Activated CD4-positive, alpha-beta T cell treated with anti-CD3 and anti-CD28 coated beads for 24 hours (primary cell): Measurements from ENCODE around the gene TMCC1.
"Not testable (repeated sequence)": the region's sequence is repeated elsewhere in the genome, so short reads cannot be mapped to it uniquely, and the experiment has no call there.

Experiments
- DNase-seq, 2 donors: peaks; one replicate each; pipeline ENCODE4 v3.0.0-alpha.2; 2020; ENCODE audit warnings: low read depth in 2 of 2

Gene TMCC1

DNA sequence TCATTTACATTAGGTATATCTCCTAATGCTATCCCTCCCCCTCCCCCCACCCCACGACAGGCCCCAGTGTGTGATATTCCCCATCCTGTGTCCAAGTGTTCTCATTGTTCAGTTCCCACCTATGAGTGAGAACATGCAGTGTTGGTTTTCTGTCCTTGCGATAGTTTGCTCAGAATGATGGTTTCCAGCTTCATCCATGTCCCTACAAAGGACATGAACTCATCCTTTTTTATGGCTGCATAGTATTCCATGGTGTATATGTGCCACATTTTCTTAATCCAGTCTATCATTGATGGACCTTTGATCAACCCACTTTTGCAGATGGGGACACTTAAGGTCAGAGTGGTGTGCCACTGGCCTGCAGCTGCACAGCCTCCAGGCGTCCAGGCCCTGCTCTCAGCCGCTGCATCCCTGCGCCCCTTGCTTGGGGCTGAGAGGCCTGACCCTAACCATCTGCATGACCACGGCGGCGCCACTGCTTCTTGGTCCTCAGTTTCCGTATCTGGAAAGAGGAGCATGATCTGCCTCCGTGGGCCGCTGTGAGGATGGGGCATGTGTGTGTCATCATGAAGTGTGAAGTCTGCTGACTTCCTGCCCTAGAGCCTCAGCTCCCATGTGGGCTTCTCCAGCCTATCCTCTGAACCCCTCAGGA lies 282.6 kb downstream of the TMCC1 start:
- not testable (repeated sequence) for DNase-seq

DNA sequence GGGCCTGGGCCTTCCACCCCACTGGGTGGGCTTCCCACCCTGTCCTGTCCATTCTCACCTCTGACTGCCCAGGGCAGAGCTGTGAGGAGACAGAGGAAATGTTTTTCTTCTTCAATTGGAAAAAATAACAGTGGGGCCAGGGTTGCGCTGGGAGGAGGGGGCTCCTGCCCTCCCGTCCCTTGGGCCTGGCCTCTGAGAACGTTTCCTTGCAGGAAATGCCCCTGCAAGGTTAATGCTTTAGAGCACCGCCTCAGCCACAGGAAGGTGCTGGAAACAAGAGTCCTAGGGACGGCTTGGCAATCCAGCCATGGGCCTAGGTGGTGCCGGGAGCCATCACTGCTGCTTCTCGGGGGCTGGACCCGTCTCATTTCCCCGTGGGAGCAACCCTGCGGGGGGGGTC lies 283.2 kb downstream of the TMCC1 start:
- DNase-seq: no peak

DNA sequence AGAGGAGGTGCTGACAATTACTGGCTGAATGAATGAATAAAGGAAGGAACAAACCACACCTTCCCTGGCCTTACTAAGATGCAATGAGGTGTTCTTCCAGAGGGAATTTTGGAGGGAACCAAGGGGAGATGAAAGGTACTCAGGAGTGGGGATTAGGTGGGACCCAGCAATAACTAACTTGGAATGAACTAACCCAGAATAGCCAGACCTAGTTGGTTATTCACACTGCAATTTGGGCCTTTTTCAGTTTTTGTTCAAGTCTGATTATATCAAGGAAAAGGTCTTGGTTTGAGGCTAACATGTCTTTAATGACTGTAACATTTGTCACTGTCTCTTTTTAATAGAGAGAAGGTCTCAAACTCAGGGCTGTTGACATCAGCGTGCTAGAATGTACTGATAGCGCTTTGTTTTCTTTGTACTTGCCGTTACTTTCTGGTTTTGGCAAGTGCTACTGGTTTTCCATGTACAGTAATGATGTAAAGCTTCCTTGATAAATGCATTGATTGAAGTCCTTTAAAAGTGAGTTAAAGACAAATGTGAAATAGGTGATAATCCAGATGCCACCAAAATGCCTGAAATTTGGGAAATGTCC lies 283.8 kb downstream of the TMCC1 start:
- DNase-seq: no peak

DNA sequence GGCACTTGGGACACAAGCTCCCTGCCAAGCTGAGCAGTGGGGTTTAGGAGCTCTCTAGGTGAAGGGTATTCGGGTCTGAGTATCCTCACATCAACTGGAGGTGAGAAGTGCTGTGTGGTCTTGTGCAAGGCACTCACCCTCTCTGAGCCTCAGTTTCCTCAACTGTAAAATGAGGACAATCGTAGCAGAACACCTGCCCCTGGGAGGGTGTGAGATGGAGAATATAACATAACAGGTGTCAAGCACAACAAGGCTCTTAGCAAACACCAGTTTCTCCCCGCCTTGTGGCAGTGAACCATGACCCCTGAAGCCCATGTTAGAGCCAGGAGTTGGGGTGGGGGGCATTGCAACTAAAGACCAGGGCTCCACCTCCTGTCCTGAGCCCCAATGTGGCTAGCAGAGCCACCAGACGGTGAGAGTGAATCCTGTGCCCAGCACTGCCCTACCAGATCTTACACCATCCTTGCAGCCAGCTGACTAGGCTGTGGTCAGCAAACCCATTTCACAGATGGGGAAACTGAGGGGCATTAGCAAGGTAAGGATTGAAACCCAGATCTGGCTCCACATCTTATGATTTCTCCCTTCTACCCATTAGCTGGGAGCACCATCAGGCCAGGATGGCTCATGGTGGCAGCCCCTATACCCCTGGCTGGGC lies 284.4 kb downstream of the TMCC1 start:
- no peak for DNase-seq

DNA sequence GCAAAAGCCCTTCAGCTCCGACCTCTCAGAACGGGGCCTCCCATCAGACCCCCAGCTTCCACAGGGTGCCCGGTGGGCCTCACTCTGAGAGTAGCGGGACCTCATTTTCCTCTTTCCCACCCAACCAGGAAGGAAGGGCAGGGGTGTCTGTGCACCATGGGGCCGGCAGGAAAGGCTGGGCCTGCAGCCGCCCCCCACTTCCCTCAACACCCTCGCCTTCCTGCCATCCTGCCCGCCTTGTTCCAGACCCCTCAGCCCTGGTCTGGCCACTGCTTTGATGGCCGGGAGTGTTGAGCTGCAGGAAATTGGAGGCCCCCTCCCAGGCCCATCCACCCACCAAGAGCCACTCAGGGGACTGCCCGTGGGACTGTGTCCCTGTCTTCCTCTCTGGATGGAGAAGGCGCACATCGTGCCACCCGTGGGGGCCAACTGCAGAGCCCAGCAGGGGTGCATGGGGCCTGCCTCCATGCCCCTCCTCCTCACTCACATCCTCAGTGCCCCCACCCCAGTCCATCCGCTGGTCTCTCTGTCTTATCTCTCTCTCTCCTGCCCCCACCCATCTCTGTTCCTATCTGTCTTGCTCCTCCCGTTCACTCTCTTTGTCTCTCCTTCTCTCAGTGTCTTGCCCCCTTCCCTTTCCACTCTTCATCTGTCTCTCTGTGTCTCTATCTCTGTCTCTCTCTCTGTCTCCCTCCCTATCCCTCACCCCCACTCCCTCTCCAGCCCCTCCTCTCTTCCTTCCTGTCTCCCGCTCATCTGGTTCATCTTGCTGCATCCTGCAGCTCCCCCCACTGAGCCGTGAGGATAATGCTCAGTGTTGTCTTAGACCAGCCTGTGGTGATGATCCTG lies 285.2 kb downstream of the TMCC1 start:
- no peak for DNase-seq

DNA sequence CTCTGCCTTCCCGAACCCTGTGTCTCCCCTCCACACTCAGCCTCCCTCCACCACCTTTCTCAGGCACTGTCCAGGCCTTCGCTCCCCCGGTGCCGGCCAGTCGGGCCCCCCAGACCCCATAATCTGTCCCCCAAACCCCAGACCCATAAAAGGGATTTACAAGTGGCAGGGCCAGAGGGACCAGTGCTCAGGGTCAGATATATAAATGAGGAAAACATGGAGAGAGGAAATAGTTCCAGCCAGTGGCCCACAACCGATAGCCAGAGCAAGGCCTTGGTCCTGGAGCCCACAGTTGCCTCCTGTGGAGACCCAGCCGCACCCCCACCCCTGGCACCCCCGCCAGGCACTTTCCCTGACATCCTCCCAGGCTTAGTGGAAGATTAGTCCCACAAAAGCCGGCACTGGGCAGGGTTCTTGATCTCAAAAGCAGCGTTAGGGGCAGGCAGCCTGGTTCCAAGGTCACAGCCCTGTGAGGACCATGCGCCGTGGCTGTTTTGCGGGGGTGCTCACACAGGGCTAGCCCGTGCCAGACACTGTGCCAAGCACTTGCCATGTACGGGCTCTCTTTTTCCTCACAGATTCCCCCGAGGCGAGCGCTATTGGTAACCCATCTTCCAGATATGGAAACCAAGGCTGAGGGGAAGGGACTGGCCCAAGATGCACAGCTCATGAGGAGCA lies 286.0 kb downstream of the TMCC1 start:
- no peak for DNase-seq

DNA sequence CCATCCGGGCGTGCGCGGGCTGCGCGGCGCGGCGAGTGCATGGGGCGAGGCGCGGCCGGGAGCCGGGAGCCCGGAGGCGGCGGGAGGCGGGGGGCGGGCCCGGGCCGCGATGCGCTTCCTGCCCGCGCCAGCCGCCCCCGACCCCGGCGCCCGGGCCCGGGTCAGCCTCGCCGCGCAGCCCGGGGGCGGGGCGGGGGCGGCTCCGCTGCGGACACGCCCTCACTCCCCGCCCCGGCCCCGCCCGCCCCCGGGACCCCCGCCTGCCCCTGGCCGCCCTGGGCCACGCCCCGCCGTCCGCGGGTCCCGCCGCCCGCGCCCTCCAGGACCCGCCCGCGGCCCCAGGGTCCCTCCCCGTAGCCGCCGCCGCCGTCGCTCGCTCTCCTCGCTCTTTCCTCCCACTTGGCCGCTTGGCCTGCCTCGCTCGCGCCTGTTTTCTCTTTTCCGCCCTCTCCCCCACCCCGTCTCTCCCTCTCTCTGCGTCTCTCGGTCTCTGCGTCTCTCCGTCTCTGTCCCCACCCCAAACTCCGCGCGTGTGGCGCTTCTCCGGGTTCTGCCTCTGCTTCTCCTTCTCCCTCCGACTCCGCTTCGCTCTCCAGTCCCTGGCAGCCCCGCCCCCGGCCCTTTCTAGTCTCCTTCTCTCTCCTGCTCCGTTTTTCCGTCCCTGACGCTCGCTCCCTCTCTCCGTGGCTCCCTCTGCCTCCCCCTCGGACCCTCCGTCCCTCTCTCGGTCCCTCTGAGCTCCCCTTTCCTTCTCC lies 286.7 kb downstream of the TMCC1 start, which contains the start of gene PLXND1:
Gene PLXND1, minus strand, starts transcription at position 41 of the 755 bp plus-strand sequence. Its CDS starts 37 bp downstream, at position 4.
- no peak for DNase-seq

DNA sequence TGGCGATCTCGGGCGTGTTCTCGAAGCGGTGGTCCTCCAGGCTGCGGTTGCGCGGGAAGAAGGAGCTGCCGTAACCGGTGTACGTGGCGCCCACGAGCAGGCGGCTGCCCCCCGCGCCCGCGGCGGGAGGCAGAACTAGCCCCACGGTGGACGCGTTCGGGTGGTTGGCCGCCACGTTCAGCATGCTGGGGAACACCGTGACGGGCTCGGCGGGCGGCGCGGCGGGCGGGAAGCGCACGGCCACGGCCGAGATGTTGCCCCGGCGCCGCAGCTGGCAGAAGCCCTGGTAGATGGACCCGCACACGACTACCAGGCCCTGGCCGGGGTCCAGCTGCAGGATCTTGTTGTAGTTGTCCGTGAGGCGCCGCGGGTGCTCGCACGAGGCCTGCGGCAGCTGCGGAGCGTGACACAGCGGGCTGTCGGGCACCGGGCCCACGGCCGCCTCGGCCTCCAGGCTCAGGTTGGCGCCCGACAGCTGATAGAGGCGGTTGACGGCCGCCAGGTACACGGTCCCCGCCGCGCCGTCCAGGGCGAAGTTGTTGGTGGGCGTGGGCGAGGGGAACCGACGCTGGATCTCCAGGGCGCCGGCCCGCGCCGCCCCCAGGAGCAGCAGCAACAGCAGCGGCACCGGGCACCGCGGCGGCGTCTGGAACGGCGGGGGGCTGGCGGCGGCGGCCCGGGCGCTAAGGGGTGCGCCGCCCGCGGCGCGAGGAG lies 287.4 kb downstream of the TMCC1 start:
- DNase-seq: no peak

DNA sequence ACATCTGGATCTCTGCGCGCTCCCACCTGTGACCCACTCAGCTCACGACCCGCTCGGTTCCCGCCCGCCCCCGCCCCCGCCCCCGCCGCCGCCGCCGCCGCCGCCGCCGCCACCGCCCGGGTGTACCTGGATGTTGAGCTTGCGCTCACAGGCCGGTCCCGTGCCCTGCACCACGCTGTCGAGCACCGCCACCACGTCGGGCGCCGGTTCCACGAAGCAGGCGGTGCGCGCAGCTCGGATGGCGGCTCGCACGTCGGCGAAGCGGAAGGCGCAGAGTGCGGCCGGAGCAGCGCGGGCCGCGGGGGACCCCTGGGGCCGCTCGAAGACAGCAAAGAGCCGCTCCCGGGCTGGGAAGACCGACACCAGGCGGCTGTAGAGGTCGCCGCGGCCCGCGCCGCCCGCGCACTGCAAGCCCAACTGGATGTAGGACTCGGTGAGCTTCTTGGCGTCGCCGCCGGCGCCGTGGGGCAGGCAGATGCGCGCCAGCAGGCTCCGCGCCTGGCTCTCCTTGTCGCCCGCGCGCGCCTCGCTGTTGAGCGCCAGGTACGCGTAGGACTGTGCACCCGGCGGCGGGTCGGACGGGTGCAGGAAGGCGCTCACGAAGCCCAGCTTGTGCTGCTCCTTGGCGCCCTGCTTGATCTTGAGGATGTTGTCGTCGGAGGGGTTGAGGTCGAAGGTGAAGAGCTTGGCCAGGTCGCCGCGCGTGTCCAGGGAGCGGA lies 288.1 kb downstream of the TMCC1 start:
- DNase-seq: no peak

DNA sequence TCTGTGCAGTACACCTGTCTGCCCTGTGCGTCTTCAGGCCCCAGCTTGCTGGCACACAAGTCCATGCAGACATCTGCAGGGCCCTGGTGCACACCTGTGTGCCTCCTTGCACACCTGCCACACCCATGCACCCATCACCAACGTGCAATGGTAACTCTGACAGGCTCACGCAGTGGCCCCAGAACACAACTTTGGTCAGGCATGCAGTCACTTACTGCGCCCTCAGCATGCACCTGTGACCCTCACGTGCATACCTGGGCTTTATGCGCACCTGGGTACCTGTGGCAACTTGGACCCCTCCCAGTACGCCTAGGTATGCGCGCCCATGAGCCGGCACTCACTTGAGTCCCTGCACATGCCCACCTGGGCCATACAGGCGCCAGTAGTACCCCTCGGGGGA lies 288.7 kb downstream of the TMCC1 start:
- DNase-seq: no peak

DNA sequence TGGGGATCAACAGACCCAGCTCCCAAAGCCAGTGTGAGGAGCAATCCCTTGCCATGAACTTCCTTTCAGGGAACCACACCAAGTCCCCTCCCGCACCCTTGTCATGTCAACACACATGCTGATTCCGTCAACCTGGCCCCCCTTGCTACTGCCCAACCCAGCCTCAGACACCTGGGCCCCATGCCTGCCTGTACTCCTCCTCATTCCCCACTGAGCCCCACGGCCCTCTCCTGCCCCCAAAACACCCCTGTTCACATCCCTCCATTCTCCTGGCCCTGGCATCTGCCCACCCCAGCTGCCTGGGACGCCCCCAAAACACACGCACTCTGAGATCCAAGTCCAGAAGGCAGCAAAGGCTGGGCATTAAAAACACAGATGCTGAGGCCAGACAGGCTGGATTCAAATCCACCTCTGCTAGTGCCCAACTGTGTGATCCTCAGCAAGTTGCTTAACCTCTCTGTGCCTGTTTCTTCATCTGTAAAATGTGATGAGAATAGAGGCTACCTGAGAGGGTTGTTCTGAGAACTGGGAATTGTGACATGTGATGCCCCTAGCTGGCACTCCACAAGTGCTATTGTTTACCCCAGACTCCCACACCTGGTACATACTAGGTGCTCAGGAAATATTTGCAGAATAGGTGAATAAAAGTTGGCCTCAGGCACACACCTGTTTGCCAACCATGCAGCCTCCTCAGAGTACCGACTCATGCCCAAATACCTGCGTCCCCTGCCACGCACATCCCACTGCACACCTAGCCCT lies 289.3 kb downstream of the TMCC1 start:
- no peak for DNase-seq

DNA sequence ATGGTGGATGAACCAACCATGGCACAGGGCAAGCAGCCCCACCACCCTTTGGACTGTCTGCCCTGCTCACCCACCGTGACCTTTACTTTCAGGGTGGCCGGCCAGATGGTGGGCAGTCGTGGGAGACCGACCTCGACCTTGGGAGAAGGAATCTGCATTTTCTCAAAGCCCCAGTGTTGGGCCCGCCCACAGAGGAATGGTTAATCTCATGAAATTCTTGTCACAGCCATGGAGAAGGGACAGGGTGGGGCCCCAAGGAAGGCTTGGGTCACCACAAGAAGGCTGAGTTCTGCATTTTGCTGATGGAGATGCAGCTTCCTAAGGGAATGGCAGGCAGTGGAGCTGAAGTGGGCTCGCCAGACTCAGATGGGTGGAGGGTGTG lies 290.0 kb downstream of the TMCC1 start:
- DNase-seq: no peak

DNA sequence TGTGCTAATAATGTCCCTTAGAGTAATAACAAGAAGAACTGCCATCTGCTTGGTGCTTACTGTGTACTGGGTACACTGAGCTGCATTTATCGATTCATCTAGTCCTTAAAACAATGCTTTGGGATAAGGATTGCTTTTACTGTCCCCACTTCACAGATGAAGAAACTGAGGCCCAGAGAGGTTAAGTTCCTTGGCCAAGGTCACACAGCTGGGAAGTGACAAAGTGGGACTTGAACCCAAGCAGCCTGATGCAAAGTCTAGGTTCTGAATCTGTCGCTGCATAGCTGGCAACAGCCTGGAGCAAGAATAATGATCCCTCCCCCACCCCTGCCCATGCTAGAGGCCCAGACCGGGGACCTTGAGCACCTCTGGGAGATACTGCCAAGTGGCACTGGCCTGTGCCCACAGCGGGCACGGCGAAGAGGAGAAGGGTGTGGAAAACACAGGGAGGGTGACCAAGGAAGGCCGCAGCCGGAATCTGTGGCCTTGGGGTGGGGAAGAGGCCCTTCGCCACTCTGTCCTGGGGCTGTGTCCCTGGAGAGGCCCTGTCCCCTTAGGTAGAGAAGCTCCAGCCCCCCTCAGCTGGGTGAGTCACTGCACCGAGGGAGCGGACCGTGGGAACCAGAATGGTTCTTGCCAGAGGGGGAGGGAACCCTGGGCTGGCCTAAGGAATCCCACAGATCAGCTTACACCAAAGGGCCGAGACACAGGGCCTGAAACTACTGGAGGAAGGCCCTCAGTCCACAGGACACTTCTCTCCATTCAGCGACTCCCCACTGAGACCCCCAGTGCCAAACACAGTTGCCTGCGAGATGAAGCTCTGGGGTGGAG lies 290.6 kb downstream of the TMCC1 start:
- no peak for DNase-seq

DNA sequence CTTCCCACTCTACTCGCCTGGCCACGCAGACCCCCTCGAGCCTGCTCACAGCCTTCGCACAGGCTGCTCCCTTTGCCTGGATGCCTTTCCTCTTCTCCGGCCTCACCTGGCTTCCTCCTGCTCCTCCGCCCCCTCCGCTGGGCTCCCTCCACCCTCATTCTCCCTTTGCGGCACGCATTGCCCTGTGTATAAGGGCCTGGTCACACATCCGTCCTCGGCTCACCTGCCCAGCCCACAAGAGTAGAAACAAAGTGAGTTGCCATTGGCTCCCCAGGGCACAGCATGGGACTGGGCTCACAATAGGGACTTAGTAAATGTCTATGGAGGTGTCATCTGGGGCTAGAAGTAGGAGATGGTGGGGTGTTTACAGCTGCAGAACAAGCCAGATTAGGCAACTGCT lies 291.2 kb downstream of the TMCC1 start:
- DNase-seq: no peak

DNA sequence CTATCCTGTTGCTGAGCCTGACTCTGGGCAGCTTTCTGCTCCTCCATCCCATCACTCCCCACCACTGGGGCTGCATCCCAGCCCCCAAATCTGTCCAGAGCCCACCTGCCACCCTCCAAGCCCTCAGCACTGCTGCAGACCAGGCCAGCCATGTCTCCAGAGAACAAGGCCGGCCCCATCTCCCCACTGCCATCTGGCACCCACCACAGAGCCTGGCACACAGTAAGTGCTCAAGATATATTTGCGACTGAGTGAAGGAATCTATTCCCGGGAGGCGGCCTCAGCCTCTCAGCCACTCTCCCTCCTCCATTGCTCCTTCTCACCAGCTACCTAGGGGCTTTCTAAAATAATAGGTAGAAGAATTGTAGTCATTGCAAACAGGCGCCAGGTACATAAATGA lies 291.8 kb downstream of the TMCC1 start:
- DNase-seq: no peak

DNA sequence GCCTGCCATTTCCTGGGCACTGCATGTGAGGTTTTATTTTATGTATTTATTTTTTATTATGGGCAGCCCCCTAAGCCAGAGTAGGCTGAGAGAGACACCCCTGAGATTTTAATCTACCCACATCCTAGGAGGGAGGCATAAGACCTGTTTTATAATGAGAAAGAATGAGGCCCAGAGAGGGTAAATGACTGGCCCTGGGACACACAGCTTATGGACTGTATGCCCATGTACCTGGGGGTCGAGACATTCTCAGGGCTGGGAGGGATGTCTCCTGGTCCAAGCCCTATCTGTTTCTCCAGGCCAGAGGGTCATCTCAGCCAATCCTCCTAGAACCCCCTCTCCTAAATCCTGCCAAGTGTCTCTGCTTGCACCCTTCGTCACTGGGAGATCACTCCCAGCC lies 293.2 kb downstream of the TMCC1 start:
- DNase-seq: no peak

DNA sequence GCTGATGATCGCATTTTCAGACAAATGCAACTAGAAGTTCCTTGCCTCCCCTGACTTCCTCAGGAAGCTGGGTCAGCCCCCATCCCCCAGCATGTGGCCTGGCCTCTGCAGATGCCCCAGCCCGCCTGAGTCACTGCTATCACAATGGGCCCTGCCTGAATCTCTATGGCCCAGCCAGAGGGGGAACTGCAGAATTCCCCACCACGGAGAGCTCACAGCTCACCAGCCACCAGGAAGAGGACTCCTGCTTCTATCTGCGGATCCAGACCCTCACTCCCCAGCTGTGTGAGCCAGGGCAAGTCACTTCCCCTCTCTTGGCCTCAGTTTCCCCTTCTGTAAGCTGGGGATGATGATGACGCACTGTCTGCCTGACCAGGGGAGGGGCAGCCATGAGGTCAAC lies 293.9 kb downstream of the TMCC1 start:
- no peak for DNase-seq

DNA sequence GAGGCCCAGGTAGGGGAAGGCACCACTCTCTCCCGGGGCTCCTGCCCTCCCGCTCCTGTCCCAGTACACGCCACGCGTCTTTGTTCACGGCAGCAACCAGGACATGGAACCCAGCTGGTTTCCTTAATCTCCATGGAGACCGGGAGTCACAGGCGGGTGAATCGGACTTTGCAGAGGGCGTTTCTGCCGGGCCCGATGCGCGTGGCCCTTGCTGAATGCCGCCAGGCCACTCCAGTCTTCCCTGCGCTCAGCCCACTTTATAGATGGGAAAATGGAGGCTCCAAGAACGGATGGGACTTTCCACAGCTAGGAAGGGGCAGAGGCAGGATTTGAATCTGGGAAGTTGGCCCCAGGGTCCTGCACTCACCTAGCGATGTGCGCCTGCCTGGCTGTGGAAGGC lies 294.4 kb downstream of the TMCC1 start:
- DNase-seq: no peak
